HG03280 (cell line): ENCODE measurements around the gene DRC1.

ENCODE experiments used
- ATAC-seq: cut with Tn5 transposase; IDR thresholded peaks from one replicate; pipeline ENCODE4 v1.9.1; 2021; ENCODE audit warnings: mild to moderate bottlenecking, moderate library complexity; ENCODE audit not compliant: unreplicated experiment

DRC1 gene

DNA sequence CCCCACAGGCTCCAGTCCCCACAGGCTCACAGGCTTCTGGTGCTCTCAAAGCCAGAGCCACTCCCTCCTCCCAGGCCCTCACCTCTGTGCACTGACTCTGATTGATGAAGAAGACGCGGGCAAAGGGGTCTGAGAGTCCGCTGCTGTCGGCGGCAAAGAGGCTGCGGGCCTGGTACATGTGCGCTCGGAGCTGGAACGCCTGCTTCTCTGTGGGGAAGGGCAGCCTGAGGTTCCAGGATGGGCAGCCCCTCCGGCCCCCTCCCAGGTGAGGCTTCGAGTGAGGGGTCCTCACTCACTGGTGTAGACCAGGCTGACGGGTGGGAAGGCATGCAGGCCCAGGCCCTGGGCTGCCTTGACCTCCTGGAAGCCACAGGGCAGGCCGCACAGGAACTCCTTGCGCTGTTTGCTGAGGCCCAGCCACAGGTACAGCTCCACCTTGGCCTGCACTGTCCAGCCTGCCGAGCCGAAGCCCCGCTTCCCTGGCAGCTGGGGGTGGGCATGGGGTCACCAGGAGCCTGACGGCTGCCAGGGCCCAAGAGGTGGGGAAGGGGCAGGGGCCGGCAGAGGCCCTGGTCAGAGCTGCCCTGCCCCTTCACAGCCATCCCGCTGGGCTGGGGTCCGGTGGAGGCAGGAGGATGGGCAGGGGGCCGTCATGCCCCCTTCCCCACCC is 74.2 kb downstream of the DRC1 start:
- no peak for ATAC-seq

DNA sequence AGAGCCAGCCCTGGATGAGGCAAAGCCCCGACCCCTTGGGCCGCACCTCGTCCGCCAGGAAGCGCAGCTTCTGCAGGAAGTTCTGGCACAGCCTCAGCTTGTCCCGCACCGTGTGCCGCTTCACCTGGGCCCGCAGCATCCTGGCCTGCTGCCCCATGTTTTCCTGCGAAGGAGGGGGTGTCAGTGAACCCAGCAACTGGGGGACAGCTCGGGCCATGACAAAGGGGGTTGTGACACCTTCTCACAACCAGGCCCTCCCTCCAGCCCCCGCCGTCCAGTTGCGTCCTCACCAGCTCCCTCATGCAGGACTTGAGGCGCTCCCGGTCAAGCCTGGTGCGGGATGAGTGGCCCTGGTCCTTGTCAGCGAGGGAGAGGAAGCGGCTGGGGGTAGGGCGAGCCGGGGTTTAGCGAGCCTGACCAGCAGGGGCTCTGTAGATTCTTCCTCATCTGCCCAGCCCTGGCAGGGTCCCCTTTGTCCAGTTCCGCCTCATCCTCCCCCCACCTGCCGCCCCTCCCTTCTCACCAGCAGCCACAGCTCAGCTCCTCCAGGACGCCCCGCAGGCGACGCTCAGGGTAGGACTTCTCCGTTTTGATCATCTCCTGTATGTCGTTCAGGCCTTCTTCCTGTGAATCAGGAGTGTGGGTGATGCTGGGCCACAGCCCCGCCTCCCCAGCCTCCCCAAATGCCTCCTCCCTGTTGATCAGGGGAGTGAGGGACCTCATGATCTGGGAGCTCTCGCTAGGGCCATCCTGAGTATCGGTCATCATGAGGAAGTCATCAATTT is 75.6 kb downstream of the DRC1 start:
- no peak for ATAC-seq

- no peak for ATAC-seq
These were observed 76.2 kb downstream of the DRC1 start, which contains the start of gene OTOF for GRCh38 chr2:26477911-26478253. OTOF (minus strand) TSS chr2:26478124.

DNA sequence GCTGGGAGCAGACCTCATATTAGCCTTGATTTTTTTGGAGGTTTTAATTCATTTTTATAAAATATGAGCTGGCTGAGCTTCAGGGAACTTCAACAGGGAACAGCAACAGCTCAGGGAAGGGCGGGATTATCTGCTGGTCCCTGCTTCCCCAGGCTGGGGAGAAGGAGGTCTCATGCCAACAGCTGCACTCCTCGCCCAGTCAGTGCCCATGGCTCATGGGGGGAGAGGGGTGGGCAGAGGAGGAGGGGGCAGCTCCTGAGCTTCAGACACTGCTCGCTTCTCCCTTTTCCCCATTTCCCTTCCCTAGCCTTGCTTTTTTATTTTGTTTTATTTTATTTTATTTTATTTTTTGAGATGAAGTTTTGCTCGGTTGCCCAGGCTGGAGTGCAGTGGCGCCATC is 76.6 kb downstream of the DRC1 start:
- no peak for ATAC-seq

GRCh38 chr2:26479131-26479788 is 77.5 kb downstream of the DRC1 start:
- ATAC-seq = no peak

GRCh38 chr2:26479789-26480565 is 78.3 kb downstream of the DRC1 start:
- ATAC-seq = no peak

- no peak for ATAC-seq
These were observed 79.1 kb downstream of the DRC1 start for GRCh38 chr2:26480566-26481423.

DNA sequence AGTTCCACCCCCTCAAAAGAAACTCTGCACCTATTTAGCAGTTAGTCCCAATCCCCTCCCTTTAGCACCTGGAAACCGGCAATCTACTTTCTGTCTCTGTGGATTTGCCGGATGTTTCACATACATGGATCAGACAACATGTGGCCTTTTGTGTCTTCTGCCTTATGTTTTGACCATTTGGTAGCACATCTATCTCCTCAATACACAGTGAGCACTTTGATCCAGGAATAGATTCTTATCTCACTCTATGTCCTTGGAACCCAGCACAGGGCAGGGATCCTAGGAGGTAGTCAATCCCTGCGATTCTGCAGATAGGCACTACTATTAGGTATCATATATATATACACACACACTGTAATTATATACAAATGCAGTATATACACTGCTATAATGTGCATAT is 80.0 kb downstream of the DRC1 start:
- no peak for ATAC-seq

DNA sequence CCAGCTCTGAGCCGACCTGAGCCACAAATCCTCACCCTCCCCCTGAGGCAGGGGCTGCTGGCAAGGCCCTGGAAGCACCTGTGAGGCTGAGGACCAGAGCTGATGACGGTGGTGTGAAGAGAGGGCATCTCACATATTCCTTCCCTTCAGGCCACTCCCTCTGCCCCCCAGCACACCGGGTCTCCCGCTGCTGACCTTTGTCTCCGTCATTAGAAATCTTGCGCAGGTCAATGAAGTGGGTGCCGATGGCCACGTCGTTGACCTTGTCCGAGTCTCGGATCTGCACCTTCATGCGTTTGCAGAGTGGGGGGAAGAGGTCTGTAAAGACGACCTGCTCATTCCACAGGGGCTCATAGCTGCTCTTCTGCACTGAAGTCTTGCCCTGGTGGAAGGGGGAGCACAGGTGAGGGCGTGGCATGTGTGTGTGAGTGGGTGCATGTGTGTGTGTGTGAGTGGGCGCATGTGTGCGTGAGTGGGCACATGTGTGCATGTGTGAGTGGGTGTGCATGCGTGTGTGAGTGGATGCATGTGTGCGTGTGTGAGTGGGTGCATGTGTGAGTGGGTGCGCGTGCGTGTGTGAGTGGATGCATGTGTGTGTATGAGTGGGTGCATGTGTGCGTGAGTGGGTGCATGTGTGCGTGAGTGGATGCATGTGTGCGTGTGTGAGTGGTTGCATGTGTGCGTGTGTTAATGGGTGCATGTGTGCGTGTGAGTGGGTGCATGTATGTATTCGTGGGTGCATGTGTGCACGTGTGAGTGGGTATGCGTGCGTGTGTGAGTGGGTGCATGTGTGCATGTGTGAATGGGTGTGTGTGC is 80.7 kb downstream of the DRC1 start:
- no peak for ATAC-seq

DNA sequence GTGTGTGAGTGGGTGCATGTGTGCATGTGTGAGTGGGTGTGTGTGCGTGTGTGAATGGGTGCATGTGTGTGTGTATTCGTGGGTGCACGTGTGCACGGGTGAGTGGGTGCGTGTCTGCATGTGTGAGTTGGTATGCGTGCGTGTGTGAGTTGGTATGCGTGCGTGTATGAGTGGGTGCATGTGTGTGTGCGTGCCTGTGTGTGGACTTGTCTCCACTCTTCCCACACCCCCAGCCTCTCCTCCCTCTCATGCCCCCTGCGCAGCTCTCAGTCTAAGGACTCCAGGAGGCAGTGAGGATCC is 81.3 kb downstream of the DRC1 start:
- no peak for ATAC-seq

DNA sequence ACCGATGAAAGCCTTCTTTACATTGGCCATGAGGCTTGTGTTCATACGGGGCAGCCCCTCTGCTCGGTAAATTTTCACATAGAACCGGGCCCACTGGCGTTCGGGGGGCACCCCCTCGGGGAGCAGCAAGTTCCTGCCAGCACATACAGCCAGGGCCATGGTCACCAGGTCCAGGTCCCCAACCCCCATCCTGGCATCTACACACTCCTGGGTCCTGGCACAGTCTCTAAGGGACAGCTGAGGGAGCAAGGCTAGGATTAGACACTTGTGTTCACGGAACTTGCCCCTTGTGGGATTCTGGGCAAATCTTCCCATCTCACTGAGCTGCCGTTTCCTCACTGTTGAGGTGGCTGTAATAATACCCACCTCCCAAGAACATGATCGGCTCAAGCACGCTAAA is 81.8 kb downstream of the DRC1 start:
- no peak for ATAC-seq

- ATAC-seq = no peak
These were observed 82.3 kb downstream of the DRC1 start for GRCh38 chr2:26483957-26484565.

DNA sequence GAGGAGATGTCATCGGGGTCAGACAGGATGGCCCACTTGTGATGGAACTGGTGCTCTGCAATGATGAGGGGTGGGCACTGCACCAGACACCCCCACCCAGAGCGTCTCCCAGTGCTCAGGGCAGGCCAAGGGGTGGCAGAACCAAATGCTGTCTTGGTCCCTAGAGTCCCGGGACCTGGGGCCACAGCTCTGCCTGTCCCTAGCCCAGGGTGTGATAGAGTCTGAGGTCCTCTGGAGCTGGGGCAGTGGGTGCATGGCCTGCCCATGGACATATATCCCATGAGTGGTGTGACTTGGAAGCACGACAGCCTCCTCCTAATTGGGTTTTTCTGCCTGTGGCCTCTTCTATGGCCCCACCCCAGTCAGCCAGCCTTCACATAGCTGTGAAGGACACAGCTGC is 82.9 kb downstream of the DRC1 start:
- no peak for ATAC-seq

DNA sequence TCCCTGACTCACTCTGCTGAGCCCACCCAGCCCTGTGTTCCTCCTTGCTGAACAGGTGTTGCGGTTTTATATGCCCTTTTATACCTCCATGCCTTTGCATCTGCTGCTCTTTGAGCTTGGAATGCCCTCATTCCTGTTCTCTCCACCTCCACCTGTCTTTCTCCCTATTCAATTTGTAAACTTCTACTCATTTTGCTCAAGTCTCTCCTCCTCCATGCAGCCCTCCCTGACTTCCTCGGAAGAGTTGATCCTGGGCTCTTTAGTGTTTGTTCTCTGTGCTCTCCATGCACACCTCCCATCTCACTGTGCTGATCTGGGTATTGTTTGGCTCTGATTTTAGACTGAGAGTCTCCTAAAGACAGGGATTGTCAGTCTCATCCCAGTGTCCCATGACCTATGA is 83.4 kb downstream of the DRC1 start:
- ATAC-seq = no peak

GRCh38 chr2:26485725-26486418 is 84.2 kb downstream of the DRC1 start:
- ATAC-seq = no peak

- no peak for ATAC-seq
These were observed 85.1 kb downstream of the DRC1 start for GRCh38 chr2:26486789-26487188.

GRCh38 chr2:26487192-26487591 is 85.5 kb downstream of the DRC1 start:
- ATAC-seq = no peak

DNA sequence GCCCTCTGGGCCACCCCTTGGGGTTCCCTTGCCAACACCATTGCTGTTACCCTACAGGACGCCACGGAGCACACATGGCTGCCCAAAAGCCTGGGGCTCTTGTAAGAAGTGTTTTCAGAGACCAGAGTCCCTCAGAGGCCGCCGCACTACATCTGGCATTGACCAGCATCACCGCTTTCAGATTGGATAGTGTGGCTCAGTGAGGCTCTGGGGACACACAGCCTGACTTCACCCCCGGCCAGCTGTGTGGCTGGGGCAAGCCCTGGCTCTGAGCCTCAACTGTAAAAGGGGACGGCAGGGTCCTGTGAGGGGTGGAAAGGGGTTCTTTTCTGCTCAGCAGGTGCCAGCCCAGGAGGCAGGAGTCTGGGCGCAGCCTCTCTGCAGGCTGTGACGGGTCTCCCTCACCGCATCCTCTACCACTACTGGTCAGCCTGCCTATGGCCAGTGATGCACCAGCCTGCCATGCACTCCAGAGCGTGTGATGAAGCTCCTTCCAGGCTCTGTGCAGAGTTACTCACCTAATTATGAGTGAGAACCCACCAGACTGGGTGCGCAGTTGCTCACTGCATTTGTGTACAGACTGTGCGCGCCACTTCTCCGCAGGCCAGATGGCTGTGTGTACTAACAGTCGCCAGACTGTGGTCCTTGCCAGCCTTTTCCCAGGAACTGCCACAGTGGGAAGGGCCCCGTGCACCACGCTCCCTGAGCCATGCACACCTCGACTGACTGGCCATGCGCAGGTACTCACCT is 86.9 kb downstream of the DRC1 start:
- no peak for ATAC-seq
